HUES48 (cell line): Measurements from ENCODE around the gene MEGF11.
"Not testable (repeated sequence)": the region's sequence is repeated elsewhere in the genome, so short reads cannot be mapped to it uniquely, and the experiment has no call there.

Experiments used
- H3K27ac ChIP-seq: one replicate; pipeline ENCODE4 v1.7.0; 2013; ENCODE audit warnings: low read depth, low read length, inconsistent platforms
- H3K27me3 ChIP-seq: 2 replicates; pipeline ENCODE4 v1.6.1; 2013; ENCODE audit warnings: mild to moderate bottlenecking, low read length; ENCODE audit not compliant: control insufficient read depth, insufficient read depth
- H3K36me3 ChIP-seq: 2 replicates; pipeline ENCODE4 v1.6.1; 2013; ENCODE audit warnings: low read length; ENCODE audit not compliant: control insufficient read depth, insufficient read depth
- H3K4me1 ChIP-seq: 2 replicates; pipeline ENCODE4 v1.6.1; 2013; ENCODE audit warnings: mild to moderate bottlenecking, low read length; ENCODE audit not compliant: control insufficient read depth, insufficient read depth
- H3K4me3 ChIP-seq: 2 replicates; pipeline ENCODE4 v1.5.1; 2013; ENCODE audit warnings: mild to moderate bottlenecking, low read depth, low read length
- H3K9ac ChIP-seq: 2 replicates; pipeline ENCODE4 v1.6.1; 2013; ENCODE audit warnings: mild to moderate bottlenecking, low read depth, low read length, moderate library complexity
- H3K9me3 ChIP-seq: 2 replicates; pipeline ENCODE4 v1.6.1; 2013; ENCODE audit warnings: low read length; ENCODE audit not compliant: control insufficient read depth, insufficient read depth

Gene MEGF11

GRCh38 chr15:65870889-65871533 lies 382.5 kb downstream of the MEGF11 start:
- peaks cover 10% of the 10 kb centered on the region for H3K4me1 ChIP-seq
- H3K36me3 ChIP-seq = peaks cover 14% of the 10 kb centered on the region
- peak overlapping the region; percentile 93 for H3K27ac ChIP-seq
- peak overlapping the region; percentile 93 for H3K9ac ChIP-seq
- H3K27me3 ChIP-seq = no peaks in the 10 kb centered on the region
- peak overlapping the region; percentile 94 for H3K4me3 ChIP-seq
- H3K9me3 ChIP-seq = no peaks in the 10 kb centered on the region

GRCh38 chr15:65869954-65870871 lies 383.3 kb downstream of the MEGF11 start:
- H3K4me1 ChIP-seq = peaks cover 10% of the 10 kb centered on the region
- peak overlapping the region; percentile 93 for H3K27ac ChIP-seq
- H3K4me3 ChIP-seq = peak overlapping the region; percentile 94

GRCh38 chr15:65869126-65869953 lies 384.2 kb downstream of the MEGF11 start, which contains the start of gene RAB11A:
Gene RAB11A (plus strand): TSS chr15:65869491. CDS start chr15:65869586, 95 bp downstream.
- Histone ChIP-seq H3K36me3 (peaks cover under 1% of the 10 kb centered on the region), H3K27ac (peak within 1 kb of the TSS; percentile 93), H3K4me1 (peaks cover 10% of the 10 kb centered on the region), H3K9me3 (no peaks in the 10 kb centered on the region), H3K4me3 (peak within 1 kb of the TSS; percentile 94), H3K9ac (peak within 1 kb of the TSS; percentile 93), H3K27me3 (no peaks in the 10 kb centered on the region)

More at GRCh38 chr15:65869954-65870871, 383.3 kb downstream of the MEGF11 start:
- Histone ChIP-seq H3K36me3 (peaks cover 9% of the 10 kb centered on the region), H3K9me3 (no peaks in the 10 kb centered on the region), H3K9ac (peak overlapping the region; percentile 93), H3K27me3 (no peaks in the 10 kb centered on the region)

- Histone ChIP-seq H3K27me3 (no peaks in the 10 kb centered on the region), H3K4me1 (peaks cover 10% of the 10 kb centered on the region), H3K4me3 (peak overlapping the region; percentile 94), H3K36me3 (no peaks in the 10 kb centered on the region), H3K27ac (peak overlapping the region; percentile 93), H3K9ac (peak overlapping the region; percentile 93; the same call in 1 of the 2 replicates), H3K9me3 (no peaks in the 10 kb centered on the region)
Observed at GRCh38 chr15:65868546-65869125, 384.9 kb downstream of the MEGF11 start.

- not testable (repeated sequence) for H3K36me3 ChIP-seq, H3K9ac ChIP-seq, H3K27me3 ChIP-seq, H3K4me3 ChIP-seq, H3K27ac ChIP-seq, H3K9me3 ChIP-seq
- peaks cover 13% of the 10 kb centered on the region for H3K4me1 ChIP-seq
Observed at GRCh38 chr15:65867933-65868332, 385.6 kb downstream of the MEGF11 start.

GRCh38 chr15:65867244-65867643 lies 386.3 kb downstream of the MEGF11 start:
- Histone ChIP-seq H3K4me1 (peaks cover 15% of the 10 kb centered on the region), H3K4me3 (no peak overlapping the region), H3K27me3 (no peaks in the 10 kb centered on the region), H3K9ac (no peak overlapping the region), H3K36me3 (no peaks in the 10 kb centered on the region), H3K9me3 (no peaks in the 10 kb centered on the region), H3K27ac (no peak overlapping the region)

GRCh38 chr15:65863106-65863505 lies 390.4 kb downstream of the MEGF11 start:
- H3K9me3 ChIP-seq = no peaks in the 10 kb centered on the region
- H3K27me3 ChIP-seq = no peaks in the 10 kb centered on the region
- no peak overlapping the region for H3K4me3 ChIP-seq
- no peak overlapping the region for H3K27ac ChIP-seq
- H3K36me3 ChIP-seq = no peaks in the 10 kb centered on the region
- no peak overlapping the region for H3K9ac ChIP-seq
- H3K4me1 ChIP-seq = peaks cover 5% of the 10 kb centered on the region; the same call in 1 of the 2 replicates

- H3K9me3 ChIP-seq = no peaks in the 10 kb centered on the region
- no peak overlapping the region for H3K9ac ChIP-seq
- peaks cover 5% of the 10 kb centered on the region; the same call in 1 of the 2 replicates for H3K4me1 ChIP-seq
- H3K36me3 ChIP-seq = no peaks in the 10 kb centered on the region
- H3K4me3 ChIP-seq = no peak overlapping the region
- no peak overlapping the region for H3K27ac ChIP-seq
- H3K27me3 ChIP-seq = no peaks in the 10 kb centered on the region
Observed at GRCh38 chr15:65862682-65863081, 390.9 kb downstream of the MEGF11 start.

- no peak overlapping the region for H3K4me3 ChIP-seq
- no peak overlapping the region for H3K9ac ChIP-seq
- H3K36me3 ChIP-seq = no peaks in the 10 kb centered on the region
- peaks cover 2% of the 10 kb centered on the region; the same call in 1 of the 2 replicates for H3K4me1 ChIP-seq
- H3K27me3 ChIP-seq = no peaks in the 10 kb centered on the region
- peak overlapping the region; percentile 23 for H3K27ac ChIP-seq
- H3K9me3 ChIP-seq = no peaks in the 10 kb centered on the region
Observed at GRCh38 chr15:65857718-65858402, 395.7 kb downstream of the MEGF11 start.
